T follicular helper cell (primary cell): ENCODE data around the gene IL23A.

Source experiments
- DNase-seq: peaks from one replicate; pipeline ENCODE4 v3.0.0-alpha.2; 2020; ENCODE audit warnings: low read depth

Gene IL23A

GRCh38 chr12:56361487-56362129, 22.9 kb downstream of the IL23A start:
- DNase-seq, result no peak

- no peak for DNase-seq
Measured at GRCh38 chr12:56362130-56363059, 23.7 kb downstream of the IL23A start, which contains the start of gene APOF. Gene APOF, minus strand, starts transcription at chr12:56362857. Its CDS starts 112 bp downstream, at chr12:56362745.

- DNase-seq, result no peak
Measured at GRCh38 chr12:56366948-56367347, 28.3 kb downstream of the IL23A start.

GRCh38 chr12:56373515-56373914, 34.8 kb downstream of the IL23A start:
- no peak for DNase-seq

- DNase-seq, result no peak
Measured at GRCh38 chr12:56374726-56375597, 36.3 kb downstream of the IL23A start.

- no peak for DNase-seq
Measured at GRCh38 chr12:56375598-56376434, 37.1 kb downstream of the IL23A start.

- no peak for DNase-seq
Measured at GRCh38 chr12:56377310-56377988, 38.8 kb downstream of the IL23A start.

GRCh38 chr12:56377989-56378316, 39.3 kb downstream of the IL23A start:
- no peak for DNase-seq

- DNase-seq, result no peak
Measured at GRCh38 chr12:56382611-56383010, 43.9 kb downstream of the IL23A start.

- DNase-seq, result no peak
Measured at GRCh38 chr12:56385873-56386272, 47.2 kb downstream of the IL23A start.

GRCh38 chr12:56387152-56387736, 48.6 kb downstream of the IL23A start:
- no peak for DNase-seq

- no peak for DNase-seq
Measured at GRCh38 chr12:56389412-56389811, 50.7 kb downstream of the IL23A start.
